Dermis microvascular lymphatic vessel endothelial cell (primary cell): ENCODE data around the gene PINLYP. TPM values are rescaled to one million over a fixed set of nuclear protein-coding genes. Genes with fewer than 3 reads are reported as not detected.
"Not testable (repeated sequence)": the region's sequence is repeated elsewhere in the genome, so short reads cannot be mapped to it uniquely, and the experiment has no call there.

Source experiments
- DNase-seq, 2 donors: peaks; one replicate each; pipeline versions ENCODE4 v3.0.0 to v3.0.0-alpha.2; 2010; ENCODE audit warnings: low read depth in 2 of 2
- total RNA-seq: library from RNA; depleted of rRNA; stranded (reverse); fragments of >200 nt; gene quantifications from 2 replicates; pipeline ENCODE4 v1.2.1, GENCODE V29; 2014

The PINLYP gene
- total RNA-seq: 4.2 and 4.5 TPM in 2 replicates

- DNase-seq: peak; percentile 97 to 99
Measured at GRCh38 chr19:43575156-43575950, at the start of gene PINLYP, which contains the start of gene XRCC1. TSS of gene PINLYP (plus strand) at chr19:43575801. CDS start at chr19:43577192, 1,391 bp downstream. TSS of gene XRCC1 (minus strand) at chr19:43575527. CDS start at chr19:43575458, 69 bp downstream.

DNA sequence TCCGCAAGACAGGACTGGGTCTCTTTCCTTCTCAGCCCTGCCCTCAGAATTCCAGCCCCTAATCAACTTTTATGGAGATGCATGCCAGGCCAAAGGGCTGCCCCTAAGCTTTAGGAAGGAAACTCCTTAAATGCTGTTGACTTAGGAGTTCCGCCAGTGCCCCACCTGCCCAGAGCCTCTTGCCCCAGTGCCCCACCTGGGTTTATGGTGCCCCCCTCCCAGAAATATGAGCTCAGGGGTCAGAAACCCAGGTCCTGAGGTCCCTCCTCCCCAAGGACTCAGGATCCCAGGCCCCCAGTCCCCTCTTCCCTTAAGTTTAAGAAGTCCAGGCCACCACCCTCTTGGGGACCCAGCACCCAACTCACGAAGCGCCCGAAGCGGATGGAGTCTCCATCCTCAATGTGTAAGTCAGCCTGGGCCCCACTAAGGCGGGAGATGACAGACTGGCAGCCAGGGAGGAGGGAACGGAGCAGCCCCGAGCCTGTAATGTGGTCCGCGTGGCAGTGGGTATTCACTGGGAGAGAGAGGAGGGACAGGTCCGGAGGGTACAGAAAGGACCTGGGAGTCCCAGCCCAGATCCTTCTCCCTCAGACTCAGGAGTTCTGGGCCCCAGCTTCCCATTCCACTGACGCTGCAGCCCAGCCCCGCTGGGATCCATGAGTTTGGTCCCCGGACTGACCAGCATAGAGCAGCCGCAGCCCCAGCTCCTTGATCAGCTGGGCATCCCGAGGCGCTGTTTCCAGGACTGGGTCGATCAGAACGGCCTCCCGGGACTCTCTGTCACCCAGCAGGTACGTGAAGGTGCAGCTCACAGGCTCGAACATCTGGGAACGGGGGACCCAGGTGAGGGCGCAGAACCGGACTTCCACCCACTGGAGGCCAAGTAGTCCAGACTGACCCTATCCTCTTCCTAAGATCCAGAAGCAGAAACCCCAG is 49.5 kb upstream of the PINLYP start:
- DNase-seq: peak in 1 of 2 donors; percentile 20

DNA sequence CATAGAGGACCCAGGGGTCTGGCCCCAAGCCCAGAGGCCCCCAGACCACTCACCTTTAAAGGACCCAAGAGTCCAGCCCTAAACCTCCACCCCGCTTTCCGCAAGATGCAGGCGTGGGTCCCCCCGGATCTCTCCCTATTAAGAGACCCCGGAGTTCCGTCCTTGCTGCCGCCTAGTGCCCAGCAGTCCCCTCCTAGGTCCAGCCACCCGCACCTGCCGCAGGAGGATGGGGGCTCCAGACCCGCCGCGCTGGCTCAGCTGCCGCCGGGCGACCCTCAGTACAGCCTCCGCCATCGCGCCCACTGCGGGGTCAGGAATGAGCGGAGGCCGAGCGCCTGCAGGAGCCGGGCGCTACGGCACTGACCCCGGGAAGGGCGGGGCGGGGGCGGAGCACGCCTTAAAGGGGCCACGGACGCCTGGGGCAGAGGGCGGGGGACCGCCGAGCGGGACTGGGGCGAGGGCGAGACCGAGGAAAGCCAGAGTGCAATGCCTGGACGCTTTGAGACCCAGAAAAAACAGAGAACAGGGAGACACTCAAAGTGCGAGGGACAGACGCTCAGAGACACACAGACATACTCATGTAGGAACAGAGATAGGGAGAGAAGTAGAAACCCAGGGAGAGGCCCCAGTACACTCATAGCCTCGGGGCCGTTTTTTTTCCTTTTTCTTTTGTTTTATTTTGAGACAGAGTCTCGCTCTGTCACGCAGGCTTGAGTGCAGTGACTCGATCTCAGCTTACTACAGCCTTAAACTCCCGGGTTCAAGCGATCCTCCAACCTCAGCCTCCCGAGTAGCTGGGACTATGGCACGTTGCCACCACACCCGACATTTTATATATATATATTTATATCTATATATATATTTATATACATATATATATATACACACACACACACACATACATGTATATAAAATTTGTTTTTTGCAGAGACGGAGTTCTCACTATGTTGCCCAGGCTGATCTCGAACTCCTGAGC is 48.4 kb upstream of the PINLYP start, which contains the start of gene ETHE1:
Gene ETHE1, minus strand, starts transcription at position 318 of the 976 bp plus-strand sequence. Its CDS starts 24 bp downstream, at position 294.
- peak in 1 of 2 donors; percentile 61 for DNase-seq

- no peak for DNase-seq
Measured at GRCh38 chr19:43527860-43528622, 47.6 kb upstream of the PINLYP start.

GRCh38 chr19:43532571-43532961 is 43.0 kb upstream of the PINLYP start:
- DNase-seq: peak in 1 of 2 donors; percentile 7

DNA sequence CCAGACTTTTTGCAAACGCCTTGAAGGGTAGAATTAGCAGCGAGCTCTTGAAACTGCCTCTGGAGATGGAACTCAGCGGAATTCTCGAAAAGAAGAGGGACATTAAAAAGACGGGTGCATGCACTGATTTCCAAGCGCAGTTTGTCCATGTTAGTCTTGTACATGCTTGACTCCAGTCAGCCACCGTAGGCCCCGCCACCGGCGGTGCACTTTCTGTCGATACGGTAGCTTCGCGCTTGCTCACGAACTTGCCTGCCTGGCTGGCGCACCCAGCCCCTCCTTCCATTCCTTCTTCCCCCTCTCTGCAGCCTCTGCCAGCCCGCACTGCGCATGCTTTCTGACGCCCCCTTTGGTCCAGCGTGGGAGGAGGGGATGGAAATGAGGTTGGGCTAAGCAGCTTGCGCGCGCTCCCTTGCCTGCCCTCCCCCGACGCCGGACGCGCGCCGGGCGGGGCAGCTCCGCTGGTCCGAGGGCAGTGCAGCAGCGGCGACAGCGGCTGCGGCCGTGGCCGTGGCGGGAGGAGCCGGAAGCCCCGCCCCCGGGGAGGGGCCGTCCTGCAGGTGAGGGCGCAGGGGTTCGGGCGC is 42.5 kb upstream of the PINLYP start, which contains the start of gene ZNF575:
Gene ZNF575, plus strand, starts transcription at position 227 of the 584 bp plus-strand sequence. CDS start 1,235 bp downstream, outside the sequence.
- DNase-seq: peak; percentile 90 to 92

- peak; percentile 97 to 100 for DNase-seq
Measured at GRCh38 chr19:43533546-43534304, 41.9 kb upstream of the PINLYP start.

- DNase-seq: no peak
Measured at GRCh38 chr19:43534305-43534815, 41.2 kb upstream of the PINLYP start.

GRCh38 chr19:43534816-43535761 is 40.5 kb upstream of the PINLYP start:
- DNase-seq: peak; percentile 43 to 75

- DNase-seq: no peak
Measured at GRCh38 chr19:43538922-43539321, 36.7 kb upstream of the PINLYP start.

- DNase-seq: no peak
Measured at GRCh38 chr19:43540381-43540780, 35.2 kb upstream of the PINLYP start.

- DNase-seq: no peak
Measured at GRCh38 chr19:43541920-43542650, 33.5 kb upstream of the PINLYP start.

DNA sequence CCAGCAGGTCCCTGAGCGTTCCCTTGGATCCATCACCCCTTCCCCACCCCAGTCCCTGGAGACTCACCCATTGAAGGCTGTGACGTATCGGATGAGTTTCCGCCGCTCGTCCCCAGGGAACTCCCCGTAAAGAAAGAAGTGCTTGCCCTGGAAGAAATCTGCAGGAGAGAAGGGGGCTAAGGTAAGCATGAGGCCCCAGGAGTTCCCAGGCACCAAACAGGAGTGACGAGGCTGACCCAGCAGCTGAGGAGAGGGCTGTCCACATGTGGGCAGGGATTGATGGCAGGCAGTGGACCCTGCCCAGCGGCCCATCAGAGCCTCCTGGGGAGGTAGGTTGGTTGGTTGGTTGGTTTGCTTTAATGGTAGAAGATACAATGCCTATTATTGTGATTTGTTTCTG is 31.5 kb upstream of the PINLYP start:
- DNase-seq: no peak

DNA sequence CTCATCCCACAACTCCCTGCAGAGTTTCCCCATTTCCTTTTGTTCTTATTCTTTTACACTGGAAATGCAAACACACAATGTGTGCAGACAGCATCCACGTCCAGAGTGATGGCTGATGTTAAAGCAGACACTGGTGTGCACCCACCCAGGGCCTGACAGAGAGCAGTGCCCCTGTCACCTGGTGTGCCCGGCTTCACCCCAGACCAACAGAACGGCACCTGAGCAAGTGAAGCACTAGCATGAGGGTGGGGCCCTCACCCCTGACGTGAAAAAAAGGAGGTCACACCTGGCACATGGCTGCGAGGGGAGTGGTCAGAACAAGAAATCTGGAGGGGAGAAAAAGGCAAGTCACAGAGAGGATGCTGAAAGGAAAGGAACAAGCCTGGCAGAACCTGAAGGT is 30.3 kb upstream of the PINLYP start:
- no peak for DNase-seq

DNA sequence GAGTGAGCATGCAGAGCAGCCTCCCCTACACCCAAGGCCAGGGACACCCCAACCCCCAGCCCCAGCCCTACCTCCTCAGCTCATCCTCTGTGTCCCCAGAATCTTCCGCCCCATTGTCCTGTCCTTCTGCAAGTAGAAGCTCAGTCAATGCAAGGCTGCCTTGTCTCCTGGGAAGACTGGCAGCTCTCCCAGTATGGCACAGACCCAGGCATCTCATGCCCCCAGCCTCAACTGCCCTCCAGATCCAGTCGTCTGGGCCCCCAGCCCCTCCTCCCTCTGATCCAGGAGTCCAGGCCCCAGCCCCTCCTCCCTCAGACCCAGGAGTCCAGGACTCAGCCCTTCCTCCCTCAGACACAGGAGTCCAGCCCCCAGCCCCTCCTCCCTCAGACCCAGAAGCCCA is 29.6 kb upstream of the PINLYP start:
- DNase-seq: no peak

DNA sequence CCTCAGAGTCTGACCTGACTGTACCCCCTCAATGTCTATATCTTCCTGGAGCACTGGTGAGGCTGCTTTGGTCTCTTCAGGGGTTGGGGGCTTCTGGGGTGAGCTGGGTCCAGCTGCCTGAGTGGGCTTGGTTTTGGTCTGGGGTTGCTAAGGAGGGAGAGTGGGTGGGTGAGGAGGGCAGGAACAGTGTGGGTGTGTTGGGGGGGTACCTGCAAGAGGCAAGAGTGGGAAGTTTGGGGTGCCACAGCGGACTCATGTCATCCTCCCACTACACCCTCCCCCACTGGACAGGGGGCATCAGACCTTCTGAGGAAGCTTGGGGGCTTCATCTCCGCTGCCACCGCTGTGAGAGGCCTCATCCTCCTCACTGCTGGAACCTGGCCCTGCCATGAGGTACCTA is 29.0 kb upstream of the PINLYP start:
- DNase-seq: no peak

DNA sequence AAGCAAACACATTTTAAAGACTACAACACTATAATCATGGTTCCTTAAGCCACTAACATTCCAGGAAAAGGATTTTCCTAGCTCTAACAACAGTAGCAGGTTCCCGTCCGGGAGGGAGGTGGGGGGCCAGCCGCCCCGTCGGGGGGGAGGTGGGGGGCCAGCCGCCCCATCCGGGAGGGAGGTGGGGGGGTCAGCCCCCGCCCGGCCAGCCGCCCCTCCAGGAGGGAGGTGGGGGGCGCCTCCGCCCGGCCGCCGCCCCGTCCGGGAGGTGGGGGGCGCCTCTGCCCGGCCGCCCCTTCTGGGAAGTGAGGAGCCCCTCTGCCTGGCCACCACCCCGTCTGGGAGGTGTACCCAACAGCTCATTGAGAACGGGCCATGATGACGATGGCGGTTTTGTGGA is 27.7 kb upstream of the PINLYP start:
- DNase-seq: not testable (repeated sequence)
